ENCODE data around the gene DSCAM.

The DSCAM gene

GRCh38 chr21:40760821-40761220 lies 86.1 kb downstream of the DSCAM start:
- DNase-seq, result no peak

- no peak for DNase-seq
Observed at GRCh38 chr21:40759061-40759460, 87.9 kb downstream of the DSCAM start.

- no peak for DNase-seq
Observed at GRCh38 chr21:40757366-40757765, 89.6 kb downstream of the DSCAM start.

- DNase-seq, result no peak
Observed at GRCh38 chr21:40754466-40754865, 92.5 kb downstream of the DSCAM start.

GRCh38 chr21:40753756-40754155 lies 93.2 kb downstream of the DSCAM start:
- no peak for DNase-seq

GRCh38 chr21:40752125-40752524 lies 94.8 kb downstream of the DSCAM start:
- DNase-seq, result no peak

GRCh38 chr21:40751221-40751620 lies 95.7 kb downstream of the DSCAM start:
- no peak for DNase-seq

- no peak for DNase-seq
Observed at GRCh38 chr21:40736145-40736544, 110.8 kb downstream of the DSCAM start.

- DNase-seq, result no peak
Observed at GRCh38 chr21:40733024-40733397, 113.9 kb downstream of the DSCAM start.

- DNase-seq, result no peak
Observed at GRCh38 chr21:40732253-40733023, 114.5 kb downstream of the DSCAM start.

GRCh38 chr21:40731206-40731605 lies 115.8 kb downstream of the DSCAM start:
- no peak for DNase-seq

GRCh38 chr21:40730426-40730800 lies 116.5 kb downstream of the DSCAM start:
- no peak for DNase-seq

GRCh38 chr21:40729761-40730425 lies 117.1 kb downstream of the DSCAM start:
- DNase-seq, result no peak

- no peak for DNase-seq
Observed at GRCh38 chr21:40723966-40724365, 123.0 kb downstream of the DSCAM start.

GRCh38 chr21:40723317-40723716 lies 123.6 kb downstream of the DSCAM start:
- no peak for DNase-seq

GRCh38 chr21:40719615-40720014 lies 127.3 kb downstream of the DSCAM start:
- no peak for DNase-seq

GRCh38 chr21:40717028-40717427 lies 129.9 kb downstream of the DSCAM start:
- no peak for DNase-seq

GRCh38 chr21:40714536-40714935 lies 132.4 kb downstream of the DSCAM start:
- DNase-seq, result no peak

GRCh38 chr21:40707656-40708244 lies 139.2 kb downstream of the DSCAM start:
- DNase-seq, result no peak

- no peak for DNase-seq
Observed at GRCh38 chr21:40706806-40707655, 139.9 kb downstream of the DSCAM start.

GRCh38 chr21:40706176-40706575 lies 140.8 kb downstream of the DSCAM start:
- DNase-seq, result no peak

- DNase-seq, result no peak
Observed at GRCh38 chr21:40704141-40704540, 142.8 kb downstream of the DSCAM start.

GRCh38 chr21:40699366-40699765 lies 147.6 kb downstream of the DSCAM start:
- no peak for DNase-seq

Measured in stimulated activated naive CD4-positive, alpha-beta T cell (primary cell).